ENCODE measurements around the gene SPATA2L. TPM values are rescaled to one million over a fixed set of nuclear protein-coding genes. Genes with fewer than 3 reads are reported as not detected.
A peak's percentile ranks its signal among the peaks of the same experiment; 100 is the strongest.

Gene SPATA2L
- total and polyA plus RNA-seq, 2 of the 13 experiments (the other 11 are each of a cell fraction or from before 2014, with no cell fraction given): 9.1 to 20.7 TPM

DNA sequence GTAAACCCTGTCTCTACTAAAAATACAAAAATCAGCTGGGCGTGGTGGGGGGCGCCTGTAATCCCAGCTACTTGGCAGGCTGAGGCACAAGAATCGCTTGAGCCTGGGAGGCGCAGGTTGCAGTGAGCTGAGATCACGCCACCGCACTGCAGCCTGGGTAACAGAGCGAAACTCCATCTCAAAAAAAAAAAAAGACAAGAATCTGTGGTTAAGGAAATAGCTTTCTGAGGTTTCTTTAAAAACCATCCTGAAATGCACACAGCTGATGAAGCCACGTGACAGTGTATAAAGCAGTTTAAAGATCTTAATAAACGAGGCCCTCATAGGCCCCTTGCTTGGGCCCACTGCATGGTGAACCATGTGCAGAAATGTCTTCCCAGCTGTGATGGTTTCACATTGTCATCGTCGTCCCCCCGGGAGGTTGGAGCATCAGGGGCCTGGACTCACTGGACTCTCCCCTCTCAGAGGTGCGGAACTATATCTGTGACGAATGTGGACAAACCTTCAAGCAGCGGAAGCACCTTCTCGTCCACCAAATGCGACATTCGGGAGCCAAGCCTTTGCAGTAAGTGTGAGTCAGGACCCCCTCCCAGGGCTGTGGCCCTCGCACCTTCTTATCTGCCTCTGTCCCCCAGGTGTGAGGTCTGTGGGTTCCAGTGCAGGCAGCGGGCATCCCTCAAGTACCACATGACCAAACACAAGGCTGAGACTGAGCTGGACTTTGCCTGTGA, 36.0 kb upstream of the SPATA2L start (continued):
- no peak for TF ChIP-seq SUZ12 (IDR thresholded peaks at IDR 0.05; ENCODE audit: low read depth, low read length)
- no peak for TF ChIP-seq ATF1 (CRISPR knock-in tag; IDR thresholded peaks at IDR 0.05)
- no peak for TF ChIP-seq HNRNPUL1 (IDR thresholded peaks at IDR 0.05; ENCODE audit: low read depth, low read length)
- TF ChIP-seq XBP1 (CRISPR knock-in tag; IDR thresholded peaks at IDR 0.05): no peak
- TF ChIP-seq ZNF781 (CRISPR knock-in tag; IDR thresholded peaks at IDR 0.05; ENCODE audit: borderline replicate concordance, not compliant biosample characterization): no peak
- no peak for TF ChIP-seq ADNP (CRISPR knock-in tag; IDR thresholded peaks at IDR 0.05)
- no peak for TF ChIP-seq GABPB1 (CRISPR knock-in tag; IDR thresholded peaks at IDR 0.05)
- no peak for TF ChIP-seq SAP130 (CRISPR knock-in tag; IDR thresholded peaks at IDR 0.05; ENCODE audit: low read depth)
- no peak for TF ChIP-seq RFXAP (CRISPR knock-in tag; IDR thresholded peaks at IDR 0.05; ENCODE audit: borderline replicate concordance)
- no peak for TF ChIP-seq ZNF883 (CRISPR knock-in tag; IDR thresholded peaks at IDR 0.05; ENCODE audit: not compliant biosample characterization)
- peak; percentile 42 for TF ChIP-seq IKZF4 (CRISPR knock-in tag; IDR thresholded peaks at IDR 0.05; ENCODE audit: borderline replicate concordance, low read depth, not compliant biosample characterization)
- TF ChIP-seq, protein P1, sequence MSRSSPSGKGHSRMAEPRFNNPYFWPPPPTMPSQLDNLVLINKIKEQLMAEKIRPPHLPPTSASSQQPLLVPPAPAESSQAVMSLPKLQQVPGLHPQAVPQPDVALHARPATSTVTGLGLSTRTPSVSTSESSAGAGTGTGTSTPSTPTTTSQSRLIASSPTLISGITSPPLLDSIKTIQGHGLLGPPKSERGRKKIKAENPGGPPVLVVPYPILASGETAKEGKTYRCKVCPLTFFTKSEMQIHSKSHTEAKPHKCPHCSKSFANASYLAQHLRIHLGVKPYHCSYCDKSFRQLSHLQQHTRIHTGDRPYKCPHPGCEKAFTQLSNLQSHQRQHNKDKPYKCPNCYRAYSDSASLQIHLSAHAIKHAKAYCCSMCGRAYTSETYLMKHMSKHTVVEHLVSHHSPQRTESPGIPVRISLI (CRISPR knock-in tag; IDR thresholded peaks at IDR 0.05; ENCODE audit: borderline replicate concordance): no peak
- peak; percentile 75 for TF ChIP-seq RBM22 (optimal IDR thresholded peaks at IDR 0.05; ENCODE audit: low read length)
- TF ChIP-seq, protein P2, sequence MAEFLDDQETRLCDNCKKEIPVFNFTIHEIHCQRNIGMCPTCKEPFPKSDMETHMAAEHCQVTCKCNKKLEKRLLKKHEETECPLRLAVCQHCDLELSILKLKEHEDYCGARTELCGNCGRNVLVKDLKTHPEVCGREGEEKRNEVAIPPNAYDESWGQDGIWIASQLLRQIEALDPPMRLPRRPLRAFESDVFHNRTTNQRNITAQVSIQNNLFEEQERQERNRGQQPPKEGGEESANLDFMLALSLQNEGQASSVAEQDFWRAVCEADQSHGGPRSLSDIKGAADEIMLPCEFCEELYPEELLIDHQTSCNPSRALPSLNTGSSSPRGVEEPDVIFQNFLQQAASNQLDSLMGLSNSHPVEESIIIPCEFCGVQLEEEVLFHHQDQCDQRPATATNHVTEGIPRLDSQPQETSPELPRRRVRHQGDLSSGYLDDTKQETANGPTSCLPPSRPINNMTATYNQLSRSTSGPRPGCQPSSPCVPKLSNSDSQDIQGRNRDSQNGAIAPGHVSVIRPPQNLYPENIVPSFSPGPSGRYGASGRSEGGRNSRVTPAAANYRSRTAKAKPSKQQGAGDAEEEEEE (CRISPR knock-in tag; IDR thresholded peaks at IDR 0.05; ENCODE audit: borderline replicate concordance): no peak
- TF ChIP-seq ZNF234 (CRISPR knock-in tag; conservative IDR thresholded peaks at IDR 0.05): no peak
- no peak for TF ChIP-seq CBX2 (IDR thresholded peaks at IDR 0.05; ENCODE audit: low read depth, low read length)
- TF ChIP-seq CBX2 (CRISPR knock-in tag; IDR thresholded peaks at IDR 0.05; ENCODE audit: low read depth): no peak
- TF ChIP-seq, protein P3, sequence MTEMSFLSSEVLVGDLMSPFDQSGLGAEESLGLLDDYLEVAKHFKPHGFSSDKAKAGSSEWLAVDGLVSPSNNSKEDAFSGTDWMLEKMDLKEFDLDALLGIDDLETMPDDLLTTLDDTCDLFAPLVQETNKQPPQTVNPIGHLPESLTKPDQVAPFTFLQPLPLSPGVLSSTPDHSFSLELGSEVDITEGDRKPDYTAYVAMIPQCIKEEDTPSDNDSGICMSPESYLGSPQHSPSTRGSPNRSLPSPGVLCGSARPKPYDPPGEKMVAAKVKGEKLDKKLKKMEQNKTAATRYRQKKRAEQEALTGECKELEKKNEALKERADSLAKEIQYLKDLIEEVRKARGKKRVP (CRISPR knock-in tag; IDR thresholded peaks at IDR 0.05): no peak
- TF ChIP-seq AHR (CRISPR knock-in tag; IDR thresholded peaks at IDR 0.05): no peak
- no peak for TF ChIP-seq HNRNPH1 (optimal IDR thresholded peaks at IDR 0.05; ENCODE audit: low read depth, low read length)
- no peak for TF ChIP-seq DNMT1 (CRISPR knock-in tag; IDR thresholded peaks at IDR 0.05)
- 0 out of 2 replicates have a peak, but pooled peaks have one; percentile 39 for TF ChIP-seq POLR2G (IDR thresholded peaks at IDR 0.05; ENCODE audit: low read depth, low read length)
- TF ChIP-seq, protein P4, sequence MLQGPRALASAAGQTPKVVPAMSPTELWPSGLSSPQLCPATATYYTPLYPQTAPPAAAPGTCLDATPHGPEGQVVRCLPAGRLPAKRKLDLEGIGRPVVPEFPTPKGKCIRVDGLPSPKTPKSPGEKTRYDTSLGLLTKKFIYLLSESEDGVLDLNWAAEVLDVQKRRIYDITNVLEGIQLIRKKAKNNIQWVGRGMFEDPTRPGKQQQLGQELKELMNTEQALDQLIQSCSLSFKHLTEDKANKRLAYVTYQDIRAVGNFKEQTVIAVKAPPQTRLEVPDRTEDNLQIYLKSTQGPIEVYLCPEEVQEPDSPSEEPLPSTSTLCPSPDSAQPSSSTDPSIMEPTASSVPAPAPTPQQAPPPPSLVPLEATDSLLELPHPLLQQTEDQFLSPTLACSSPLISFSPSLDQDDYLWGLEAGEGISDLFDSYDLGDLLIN (CRISPR knock-in tag; IDR thresholded peaks at IDR 0.05; ENCODE audit: borderline replicate concordance): no peak
